ENCODE data around the gene GABRR2.

GABRR2 gene

DNA sequence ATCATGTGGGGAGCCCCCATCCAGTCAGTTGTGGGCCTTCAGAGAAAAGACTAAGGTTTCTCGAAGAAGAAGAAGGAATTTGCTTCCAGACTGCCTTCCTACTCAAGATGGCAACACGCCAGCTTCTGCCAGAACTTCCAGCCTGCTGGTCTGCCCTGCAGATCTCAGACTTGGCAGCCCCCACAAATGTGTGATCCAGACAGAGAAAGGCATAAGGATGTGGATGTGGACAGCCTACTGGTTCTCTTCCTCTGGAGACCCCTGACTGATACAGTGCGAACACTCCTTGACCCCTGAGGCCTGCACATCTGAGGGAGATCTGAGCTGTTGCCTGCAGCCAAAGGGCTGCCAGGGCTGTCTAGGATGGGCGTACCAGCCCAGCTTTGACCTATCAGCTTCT lies 106.5 kb downstream of the GABRR2 start:
- DNase-seq (ENCODE audit: low read depth in 3 of 3): no peak

All from stimulated activated CD4-positive, alpha-beta T cell treated with anti-CD3 and anti-CD28 coated beads, TNF-alpha, amount 100 ng/mL, for 48 hours (primary cell).